ENCODE results near the gene APOBEC3F.
"Not testable (repeated sequence)": the region's sequence is repeated elsewhere in the genome, so short reads cannot be mapped to it uniquely, and the experiment has no call there.

The APOBEC3F gene

GRCh38 chr22:39041908-39042307 lies 1.2 kb downstream of the APOBEC3F start:
- TF ChIP-seq RARB (CRISPR knock-in tag; IDR thresholded peaks at IDR 0.05) (no peak), ZNF70 (CRISPR knock-in tag; IDR thresholded peaks at IDR 0.05) (no peak), OSR1 (CRISPR knock-in tag; IDR thresholded peaks at IDR 0.05) (no peak), CSRNP3 (CRISPR knock-in tag; IDR thresholded peaks at IDR 0.05) (no peak), CREB5 (CRISPR knock-in tag; IDR thresholded peaks at IDR 0.05; ENCODE audit: low read depth) (no peak), PATZ1 (CRISPR knock-in tag; IDR thresholded peaks at IDR 0.05; ENCODE audit: borderline replicate concordance) (no peak), PPARA (CRISPR knock-in tag; IDR thresholded peaks at IDR 0.05; ENCODE audit: borderline replicate concordance) (no peak), ESRRG (CRISPR knock-in tag; IDR thresholded peaks at IDR 0.05) (no peak), BACH2 (CRISPR knock-in tag; IDR thresholded peaks at IDR 0.05; ENCODE audit: borderline replicate concordance) (no peak), ZFP30 (CRISPR knock-in tag; IDR thresholded peaks at IDR 0.05) (no peak), ISL1 (CRISPR knock-in tag; IDR thresholded peaks at IDR 0.05) (no peak), POU6F1 (CRISPR knock-in tag; IDR thresholded peaks at IDR 0.05; ENCODE audit: borderline replicate concordance, low read depth) (no peak), SNAI2 (CRISPR knock-in tag; IDR thresholded peaks at IDR 0.05) (no peak), TSHZ2 (CRISPR knock-in tag; IDR thresholded peaks at IDR 0.05) (no peak), ARNTL (CRISPR knock-in tag; IDR thresholded peaks at IDR 0.05; ENCODE audit: borderline replicate concordance, low read depth) (no peak), ZNF8 (CRISPR knock-in tag; IDR thresholded peaks at IDR 0.05) (no peak)
- no peak for ATAC-seq

GRCh38 chr22:39043063-39043462 lies 2.4 kb downstream of the APOBEC3F start:
- ATAC-seq = not testable (repeated sequence)

- ATAC-seq = not testable (repeated sequence)
These were observed 4.5 kb downstream of the APOBEC3F start for GRCh38 chr22:39045136-39045535.

- not testable (repeated sequence) for ATAC-seq
These were observed 8.8 kb downstream of the APOBEC3F start for GRCh38 chr22:39049486-39049885.

GRCh38 chr22:39051844-39052495 lies 11.3 kb downstream of the APOBEC3F start:
- ATAC-seq = not testable (repeated sequence)

All from SK-N-SH treated with all-trans-retinoic acid at 6 μM for 48 hours (cell line).